Mucosa of gallbladder (tissue), 1 donor: ENCODE data around the gene TRIM16. TPM values are rescaled to one million over a fixed set of nuclear protein-coding genes. Genes with fewer than 3 reads are reported as not detected.
"Not testable (repeated sequence)": the region's sequence is repeated elsewhere in the genome, so short reads cannot be mapped to it uniquely, and the experiment has no call there.

ENCODE experiments used
- DNase-seq: peaks from one replicate; pipeline ENCODE4 v3.0.0-alpha.2; 2020; ENCODE audit warnings: low spot score
- total RNA-seq: library from RNA; stranded (reverse); gene quantifications from one replicate; pipeline ENCODE4 v1.2.1, GENCODE V29; 2021
- donor health status: DM: no; HTN: no; CAD: no.

Gene TRIM16
- total RNA-seq: 28.0 TPM

DNA sequence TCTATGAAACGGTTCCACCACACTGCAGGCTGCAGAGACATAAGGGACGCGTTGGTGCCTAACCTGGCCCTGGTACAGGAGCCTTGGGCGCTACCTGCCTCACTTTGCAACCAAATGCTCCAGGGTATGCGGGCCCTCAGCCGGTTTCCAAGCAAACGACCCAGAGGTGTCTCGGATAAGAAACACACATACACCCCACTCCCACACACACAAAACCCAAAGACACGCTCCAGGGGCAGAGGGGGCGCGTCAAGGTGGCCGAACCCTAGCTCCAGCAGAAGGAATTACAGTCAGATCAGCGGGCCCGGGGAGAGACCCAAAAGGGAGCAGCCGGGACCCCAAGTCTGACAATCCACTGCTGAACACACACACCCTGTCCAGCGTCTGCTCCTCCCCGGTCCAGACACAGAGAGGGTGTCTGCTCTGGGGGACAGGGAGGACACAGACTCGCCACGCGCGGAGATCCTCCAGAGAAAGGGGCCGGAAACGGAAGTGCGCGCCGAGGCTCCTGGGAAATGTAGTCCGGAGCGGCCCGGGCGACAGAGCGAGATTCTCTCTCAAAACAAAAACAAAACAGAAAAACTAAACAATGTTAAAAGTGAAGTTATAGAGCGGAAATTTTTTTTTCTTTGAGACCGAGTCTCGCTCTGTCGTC lies at the start of gene TRIM16:
Gene TRIM16, minus strand, starts transcription at position 488 of the 655 bp plus-strand sequence. CDS start 32,702 bp downstream, outside the sequence.
- DNase-seq: peak; percentile 78

- not testable (repeated sequence) for DNase-seq
Measured at GRCh38 chr17:15733174-15733789, 49.2 kb upstream of the TRIM16 start.

DNA sequence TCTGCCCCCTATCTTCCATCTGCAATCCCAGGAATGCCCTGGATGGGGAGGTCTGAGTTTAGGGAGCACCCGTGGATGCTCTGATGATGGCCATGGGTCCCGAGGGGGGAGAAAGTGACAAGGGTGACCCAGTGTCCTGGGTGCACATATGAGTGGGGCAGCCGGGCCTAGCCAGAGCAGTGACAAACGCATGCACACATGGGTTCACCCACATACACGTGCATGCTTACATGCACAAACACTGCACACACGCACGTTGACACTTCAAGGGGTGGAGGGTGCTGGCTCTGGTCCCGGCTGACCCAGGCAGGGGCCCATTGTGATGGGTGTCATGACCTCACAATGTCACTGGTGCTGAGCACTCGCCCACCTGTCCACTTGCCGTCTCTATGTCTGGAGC lies 47.8 kb upstream of the TRIM16 start, which contains the start of gene TBC1D26:
Gene TBC1D26, plus strand, starts transcription at position 384 of the 400 bp plus-strand sequence. CDS start 3,066 bp downstream, outside the sequence.
- DNase-seq: not testable (repeated sequence)

DNA sequence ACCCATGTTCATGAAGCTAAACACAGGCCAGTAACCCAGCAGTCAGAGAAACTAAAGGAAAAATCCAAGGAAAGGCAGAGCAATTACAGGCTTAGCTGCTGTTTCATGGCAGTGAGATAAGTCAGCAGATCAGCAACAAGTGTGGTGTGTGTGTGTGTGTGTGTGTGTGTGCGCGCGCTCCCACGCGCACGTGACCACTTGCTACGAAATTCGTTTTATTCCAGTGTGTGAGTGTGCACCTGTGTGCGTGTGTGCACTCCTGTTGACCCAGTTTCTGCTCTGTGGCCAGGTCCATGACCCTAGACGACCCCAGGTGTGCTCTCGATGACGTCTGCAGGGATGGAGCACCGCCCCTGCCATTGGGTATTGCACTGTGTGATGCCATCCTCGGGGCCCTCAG lies 46.4 kb upstream of the TRIM16 start:
- not testable (repeated sequence) for DNase-seq

GRCh38 chr17:15716601-15717563 lies 32.8 kb upstream of the TRIM16 start:
- not testable (repeated sequence) for DNase-seq

DNA sequence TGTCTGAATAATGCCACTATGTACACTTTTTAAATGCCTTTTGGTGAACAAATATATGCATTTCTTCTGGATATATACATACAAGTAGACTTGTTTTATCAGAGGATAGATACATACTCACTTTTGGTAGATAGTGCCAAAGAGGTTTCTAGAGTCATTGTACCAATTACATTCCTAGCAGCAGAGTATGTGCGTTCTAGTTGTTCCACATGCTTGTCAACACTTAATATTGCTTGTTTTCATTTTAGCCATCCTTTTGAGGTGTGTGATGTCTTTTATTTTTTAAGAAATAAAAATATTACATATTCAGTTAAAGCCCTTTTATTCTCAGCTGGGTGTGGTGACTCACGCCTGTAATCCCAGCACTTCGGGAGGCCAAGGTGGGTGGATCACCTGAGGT lies 24.8 kb upstream of the TRIM16 start:
- not testable (repeated sequence) for DNase-seq

GRCh38 chr17:15704813-15705212 lies 20.7 kb upstream of the TRIM16 start:
- not testable (repeated sequence) for DNase-seq

GRCh38 chr17:15704239-15704638 lies 20.1 kb upstream of the TRIM16 start:
- not testable (repeated sequence) for DNase-seq

- not testable (repeated sequence) for DNase-seq
Measured at GRCh38 chr17:15699937-15700336, 15.8 kb upstream of the TRIM16 start.

- DNase-seq: peak; percentile 100
Measured at GRCh38 chr17:15699413-15699924, 15.4 kb upstream of the TRIM16 start, which contains the start of gene ZNF286A. ZNF286A (plus strand) TSS chr17:15699752; CDS start chr17:15700330, 578 bp downstream.

DNA sequence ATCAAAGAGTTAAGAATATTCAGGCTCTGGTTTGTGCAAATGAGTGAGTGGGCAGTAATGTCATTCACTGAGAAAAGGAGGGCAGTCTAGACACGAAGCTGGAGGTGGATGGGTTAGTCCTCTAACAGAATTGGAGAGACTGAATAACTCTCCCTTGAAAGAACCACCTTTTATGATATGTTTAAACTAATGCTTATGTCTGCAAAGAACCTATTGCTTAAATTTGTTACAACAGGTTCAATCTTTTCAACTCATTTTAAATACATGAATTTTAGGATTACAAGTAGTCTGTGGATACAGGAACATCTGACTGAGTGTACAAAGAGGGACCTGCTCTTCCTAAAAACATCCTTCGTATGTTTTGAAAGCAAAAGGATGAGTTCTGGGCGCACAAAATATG lies 14.9 kb upstream of the TRIM16 start:
- DNase-seq: not testable (repeated sequence)

DNA sequence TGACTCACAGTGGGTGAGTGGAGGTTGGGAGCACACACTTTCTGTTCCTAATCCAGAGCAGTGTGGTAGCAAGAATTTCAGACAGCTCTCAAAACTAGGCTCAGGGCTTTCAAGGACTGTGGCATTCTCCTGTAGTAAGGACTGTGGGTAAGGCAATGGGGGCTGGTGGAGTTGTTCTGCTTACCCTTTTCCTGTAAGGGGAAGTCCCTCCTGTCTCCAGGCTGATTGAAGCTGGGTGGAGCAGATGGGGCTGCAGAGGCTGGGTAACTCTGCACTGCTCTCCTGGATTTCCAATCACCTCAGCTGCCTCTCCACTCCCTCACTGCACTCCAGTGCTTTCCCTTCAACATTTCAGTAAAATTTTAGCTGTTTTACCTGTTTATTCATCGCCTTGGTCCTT lies 3.4 kb upstream of the TRIM16 start:
- DNase-seq: not testable (repeated sequence)

- not testable (repeated sequence) for DNase-seq
Measured at GRCh38 chr17:15683135-15683534, 976 bp downstream of the TRIM16 start.

DNA sequence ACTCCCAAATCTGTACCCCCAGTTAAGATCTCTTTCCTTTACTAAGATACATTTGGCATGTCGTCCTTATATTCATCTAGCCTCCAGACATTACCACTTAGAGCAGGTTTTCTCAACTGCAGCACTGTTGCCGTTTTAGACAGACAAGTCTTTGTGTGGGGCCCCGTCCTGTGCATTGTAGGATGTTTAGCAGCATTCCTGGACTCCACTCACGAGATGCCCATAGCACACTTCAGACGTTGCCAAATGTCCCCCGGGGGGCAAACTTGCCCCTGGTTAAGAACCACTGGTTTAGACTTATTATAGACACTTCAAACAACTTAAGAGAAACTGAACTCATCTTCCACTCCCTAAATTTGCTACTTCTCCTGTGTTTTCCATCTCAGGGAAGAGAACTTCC lies 8.1 kb downstream of the TRIM16 start:
- not testable (repeated sequence) for DNase-seq

DNA sequence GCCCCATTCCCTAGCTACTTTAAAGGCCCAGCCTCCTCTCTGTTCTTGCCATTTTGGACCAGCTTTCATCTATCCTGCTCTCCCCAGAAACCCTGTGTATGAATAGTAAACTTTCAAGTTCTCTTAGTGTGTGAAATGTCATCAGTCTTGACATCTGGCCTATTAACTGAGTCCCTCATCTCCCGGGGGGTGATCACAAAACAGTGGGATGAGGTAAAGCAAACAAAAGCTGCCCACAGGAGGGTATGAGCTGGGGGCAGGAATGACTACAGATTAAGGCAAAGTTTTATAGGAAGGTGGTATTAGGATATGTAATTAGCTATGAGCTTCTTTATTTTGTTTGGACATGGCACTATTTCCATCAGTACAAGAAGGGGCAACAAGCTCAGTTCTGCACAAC lies 9.5 kb downstream of the TRIM16 start:
- DNase-seq: not testable (repeated sequence)

DNA sequence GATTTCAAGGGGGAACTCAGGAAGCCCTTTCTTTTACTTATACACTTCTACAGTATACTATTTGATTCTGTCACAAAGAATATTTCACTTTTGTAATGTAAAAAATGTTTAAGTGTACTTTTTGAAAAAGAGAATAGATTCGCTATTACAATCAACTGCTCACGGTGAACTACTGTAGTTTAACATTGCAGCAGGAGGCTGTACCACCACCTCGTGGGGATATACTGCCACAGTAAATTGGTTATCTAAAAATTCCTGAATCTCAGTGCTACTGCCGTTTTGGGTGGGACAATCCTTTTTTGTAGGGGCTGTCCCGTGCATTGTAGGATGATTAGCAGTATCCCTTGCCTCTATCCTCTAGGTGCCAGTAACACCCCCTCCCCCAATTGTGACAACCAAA lies 14.6 kb downstream of the TRIM16 start:
- not testable (repeated sequence) for DNase-seq

GRCh38 chr17:15663691-15664090 lies 20.4 kb downstream of the TRIM16 start:
- no peak for DNase-seq

DNA sequence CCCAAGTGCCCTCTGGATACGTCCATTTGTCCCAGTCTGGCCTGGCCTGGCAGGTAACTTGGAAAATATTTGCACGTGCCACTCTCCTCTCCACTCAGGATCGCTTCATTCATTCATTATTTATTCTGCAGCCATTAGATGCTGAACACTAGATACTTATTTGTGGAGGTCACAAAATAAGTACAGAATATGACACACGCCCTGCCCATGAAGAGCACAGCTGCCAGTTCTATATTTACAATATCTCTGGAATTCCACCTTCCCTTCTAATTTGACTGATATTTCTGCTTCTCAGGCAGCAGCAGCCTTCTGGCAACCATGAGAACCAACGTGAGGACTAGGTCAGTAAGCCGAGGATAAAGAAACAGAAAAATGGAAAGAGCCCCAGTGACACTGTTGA lies 20.9 kb downstream of the TRIM16 start:
- DNase-seq: no peak

- DNase-seq: no peak
Measured at GRCh38 chr17:15662681-15663080, 21.4 kb downstream of the TRIM16 start.

DNA sequence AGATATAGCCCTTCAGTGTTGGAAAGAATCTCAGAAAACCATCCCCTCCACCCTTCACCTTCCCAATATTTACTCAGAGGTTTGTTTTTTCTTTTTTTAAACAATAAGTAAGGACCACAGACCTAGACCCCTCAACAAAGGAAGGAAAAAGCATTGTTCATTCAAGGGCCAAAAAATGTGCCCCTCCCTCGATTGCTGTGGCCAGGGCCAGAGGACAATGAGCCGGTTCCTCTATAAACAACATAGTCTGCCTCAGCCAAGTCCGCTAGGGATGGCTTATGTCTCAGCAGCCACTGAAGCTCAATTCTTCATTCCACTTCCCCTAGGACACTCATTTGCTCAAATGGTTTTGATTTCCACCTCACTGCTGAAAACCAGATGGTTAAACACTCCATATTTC lies 24.0 kb downstream of the TRIM16 start:
- no peak for DNase-seq

GRCh38 chr17:15659663-15660062 lies 24.4 kb downstream of the TRIM16 start:
- peak; percentile 31 for DNase-seq

DNA sequence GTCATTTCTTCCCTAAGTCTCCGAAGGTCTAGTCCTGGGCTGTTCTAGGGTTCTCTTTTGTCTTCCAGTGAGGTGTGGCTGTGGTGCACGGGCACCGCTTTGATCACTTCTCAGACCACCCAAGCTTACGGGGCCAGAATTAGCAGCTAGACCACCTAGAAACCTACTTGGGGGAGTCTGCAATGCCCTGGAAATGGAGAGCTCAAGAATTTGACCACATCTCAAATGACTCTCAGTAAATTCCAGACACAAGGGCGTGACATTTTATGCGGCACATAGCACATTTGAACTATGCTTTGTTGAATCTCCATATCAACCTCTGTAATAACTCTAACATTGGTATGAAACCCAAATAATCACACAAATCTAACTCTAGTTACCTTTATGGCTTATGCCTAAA lies 24.9 kb downstream of the TRIM16 start:
- DNase-seq: no peak
